GM23338 (cell line): Measurements from ENCODE around the gene RPTOR. TPM values are rescaled to one million over a fixed set of nuclear protein-coding genes. Genes with fewer than 3 reads are reported as not detected.

Source experiments
- ATAC-seq: fragments of 200-7000 bp; cut with Tn5 transposase; 3 replicates; pipeline ENCODE4 v1.9.1; 2020
- DNase-seq: peaks from one replicate; pipeline ENCODE4 v3.0.0-alpha.2; 2015; ENCODE audit warnings: low spot score
- H2AFZ ChIP-seq: fragments of 200-600 bp; sonication (generic); 2 replicates; pipeline ENCODE4 v1.8.0; 2016; ENCODE audit warnings: antibody characterized with exemption, mild to moderate bottlenecking, moderate library complexity
- H3F3A ChIP-seq: fragments of 200-600 bp; sonication (generic); replicated peaks from 2 replicates; pipeline ENCODE4 v1.8.0; 2017; ENCODE audit warnings: antibody characterized with exemption, mixed run types, low read depth
- H3K27ac ChIP-seq: fragments of 200-600 bp; sonication (generic); 2 replicates; pipeline ENCODE4 v1.6.1; 2016; ENCODE audit warnings: low read depth
- H3K27me3 ChIP-seq: fragments of 200-600 bp; sonication (generic); 2 replicates; pipeline ENCODE4 v1.8.0; 2016; ENCODE audit warnings: mild to moderate bottlenecking, mixed run types, moderate library complexity; ENCODE audit not compliant: insufficient read depth
- H3K36me3 ChIP-seq: fragments of 200-600 bp; sonication (generic); 2 replicates; pipeline ENCODE4 v1.8.0; 2016; ENCODE audit warnings: mild to moderate bottlenecking; ENCODE audit not compliant: insufficient read depth
- H3K4me1 ChIP-seq: fragments of 200-600 bp; sonication (generic); 2 replicates; pipeline ENCODE4 v1.8.0; 2016; ENCODE audit warnings: mild to moderate bottlenecking, moderate library complexity; ENCODE audit not compliant: insufficient read depth
- H3K4me2 ChIP-seq: fragments of 200-600 bp; sonication (generic); 2 replicates; pipeline ENCODE4 v1.7.1; 2017; ENCODE audit warnings: mixed run types
- H3K4me3 ChIP-seq: fragments of 200-600 bp; sonication (generic); 2 replicates; pipeline ENCODE4 v1.6.1; 2016; ENCODE audit warnings: mixed run types
- H3K79me2 ChIP-seq: fragments of 200-600 bp; sonication (generic); replicated peaks from 2 replicates; pipeline ENCODE4 v1.8.0; 2017; ENCODE audit warnings: mild to moderate bottlenecking; ENCODE audit not compliant: insufficient read depth
- H3K9me2 ChIP-seq: fragments of 200-600 bp; sonication (generic); 2 replicates; pipeline ENCODE4 v1.8.0; 2017; ENCODE audit not compliant: insufficient read depth
- H4K20me1 ChIP-seq: fragments of 200-600 bp; sonication (generic); replicated peaks from 2 replicates; pipeline ENCODE4 v1.8.0; 2017; ENCODE audit warnings: mild to moderate bottlenecking; ENCODE audit not compliant: insufficient read depth
- H3K27ac Mint-ChIP-seq: 2 replicates; pipeline ENCODE4 v1.8.0; 2020; ENCODE audit warnings: inconsistent platforms, mild to moderate bottlenecking, moderate library complexity, mixed read lengths
- H3K27me3 Mint-ChIP-seq: 3 replicates; pipeline ENCODE4 v1.8.0; 2022; ENCODE audit warnings: low read depth, mild to moderate bottlenecking, moderate library complexity, mixed read lengths, inconsistent platforms; ENCODE audit not compliant: insufficient read depth, poor library complexity
- H3K36me3 Mint-ChIP-seq: 3 replicates; pipeline ENCODE4 v1.8.0; 2021; ENCODE audit warnings: low read depth, mild to moderate bottlenecking, inconsistent platforms, moderate library complexity, mixed read lengths
- H3K4me1 Mint-ChIP-seq: 3 replicates; pipeline ENCODE4 v1.8.0; 2020; ENCODE audit warnings: mild to moderate bottlenecking, inconsistent platforms, mixed read lengths
- H3K4me3 Mint-ChIP-seq: 3 replicates; pipeline ENCODE4 v1.8.0; 2021; ENCODE audit warnings: moderate library complexity, mild to moderate bottlenecking, inconsistent platforms, mixed read lengths
- H3K9me3 Mint-ChIP-seq: 3 replicates; pipeline ENCODE4 v1.8.0; 2020; ENCODE audit warnings: moderate library complexity, mild to moderate bottlenecking, inconsistent platforms, mixed read lengths
- JUNB ChIP-seq: IDR thresholded peaks from one replicate; pipeline ENCODE4 v1.6.1; 2016; ENCODE audit warnings: antibody characterized with exemption; ENCODE audit not compliant: unreplicated experiment
- NANOG ChIP-seq: IDR thresholded peaks from 2 replicates; pipeline ENCODE4 v1.6.1; 2016; ENCODE audit warnings: antibody characterized with exemption, borderline replicate concordance
- POLR2AphosphoS5 ChIP-seq: IDR thresholded peaks from 2 replicates; pipeline ENCODE4 v1.6.1; 2016; ENCODE audit warnings: antibody characterized with exemption, low read depth
- ZNF114 ChIP-seq: fragments of 250-450 bp; sonication (Bioruptor Pico); IDR thresholded peaks from 2 replicates; pipeline ENCODE4 v1.5.0; 2020; ENCODE audit warnings: mild to moderate bottlenecking, moderate library complexity
- polyA plus RNA-seq: library from polyadenylated mRNA; unstranded; fragments of >200 nt; fragmentation: Nextera tagmentation; extraction: Ambion mirVana; gene quantifications from 2 replicates; pipeline ENCODE4 v1.2.1, GENCODE V29; 2016
- total RNA-seq: library from RNA; depleted of rRNA; stranded (reverse); fragments of >200 nt; shearing (Covaris generic); gene quantifications from 2 replicates; pipeline ENCODE4 v1.2.3, GENCODE V29; 2014
- TF ChIP-seq, protein P1 (sequence below): fragments of 250-450 bp; sonication (Bioruptor Pico); IDR thresholded peaks from 2 replicates; pipeline ENCODE4 v1.5.0; 2020; ENCODE audit warnings: mild to moderate bottlenecking, moderate library complexity

RPTOR gene
- total and polyA plus RNA-seq, 2 experiments from 2014 or later: 9.5 to 38.0 TPM

GRCh38 chr17:80613732-80614071 lies 69.1 kb downstream of the RPTOR start:
- Histone ChIP-seq H3K9me2 (no peaks in the 10 kb centered on the region), H3F3A (no peaks in the 10 kb centered on the region), H3K4me2 (no peak overlapping the region), H3K4me1 (no peaks in the 10 kb centered on the region), H4K20me1 (peaks cover 42% of the 10 kb centered on the region), H2AFZ (no peak overlapping the region), H3K36me3 (no peaks in the 10 kb centered on the region), H3K27ac (no peak overlapping the region), H3K27me3 (no peaks in the 10 kb centered on the region), H3K4me3 (no peak overlapping the region), H3K79me2 (peaks cover 67% of the 10 kb centered on the region)
- no peak for DNase-seq
- TF ChIP-seq POLR2AphosphoS5 (no peak), JUNB (no peak), ZNF114 (no peak), NANOG (no peak)
- TF ChIP-seq, protein P1, sequence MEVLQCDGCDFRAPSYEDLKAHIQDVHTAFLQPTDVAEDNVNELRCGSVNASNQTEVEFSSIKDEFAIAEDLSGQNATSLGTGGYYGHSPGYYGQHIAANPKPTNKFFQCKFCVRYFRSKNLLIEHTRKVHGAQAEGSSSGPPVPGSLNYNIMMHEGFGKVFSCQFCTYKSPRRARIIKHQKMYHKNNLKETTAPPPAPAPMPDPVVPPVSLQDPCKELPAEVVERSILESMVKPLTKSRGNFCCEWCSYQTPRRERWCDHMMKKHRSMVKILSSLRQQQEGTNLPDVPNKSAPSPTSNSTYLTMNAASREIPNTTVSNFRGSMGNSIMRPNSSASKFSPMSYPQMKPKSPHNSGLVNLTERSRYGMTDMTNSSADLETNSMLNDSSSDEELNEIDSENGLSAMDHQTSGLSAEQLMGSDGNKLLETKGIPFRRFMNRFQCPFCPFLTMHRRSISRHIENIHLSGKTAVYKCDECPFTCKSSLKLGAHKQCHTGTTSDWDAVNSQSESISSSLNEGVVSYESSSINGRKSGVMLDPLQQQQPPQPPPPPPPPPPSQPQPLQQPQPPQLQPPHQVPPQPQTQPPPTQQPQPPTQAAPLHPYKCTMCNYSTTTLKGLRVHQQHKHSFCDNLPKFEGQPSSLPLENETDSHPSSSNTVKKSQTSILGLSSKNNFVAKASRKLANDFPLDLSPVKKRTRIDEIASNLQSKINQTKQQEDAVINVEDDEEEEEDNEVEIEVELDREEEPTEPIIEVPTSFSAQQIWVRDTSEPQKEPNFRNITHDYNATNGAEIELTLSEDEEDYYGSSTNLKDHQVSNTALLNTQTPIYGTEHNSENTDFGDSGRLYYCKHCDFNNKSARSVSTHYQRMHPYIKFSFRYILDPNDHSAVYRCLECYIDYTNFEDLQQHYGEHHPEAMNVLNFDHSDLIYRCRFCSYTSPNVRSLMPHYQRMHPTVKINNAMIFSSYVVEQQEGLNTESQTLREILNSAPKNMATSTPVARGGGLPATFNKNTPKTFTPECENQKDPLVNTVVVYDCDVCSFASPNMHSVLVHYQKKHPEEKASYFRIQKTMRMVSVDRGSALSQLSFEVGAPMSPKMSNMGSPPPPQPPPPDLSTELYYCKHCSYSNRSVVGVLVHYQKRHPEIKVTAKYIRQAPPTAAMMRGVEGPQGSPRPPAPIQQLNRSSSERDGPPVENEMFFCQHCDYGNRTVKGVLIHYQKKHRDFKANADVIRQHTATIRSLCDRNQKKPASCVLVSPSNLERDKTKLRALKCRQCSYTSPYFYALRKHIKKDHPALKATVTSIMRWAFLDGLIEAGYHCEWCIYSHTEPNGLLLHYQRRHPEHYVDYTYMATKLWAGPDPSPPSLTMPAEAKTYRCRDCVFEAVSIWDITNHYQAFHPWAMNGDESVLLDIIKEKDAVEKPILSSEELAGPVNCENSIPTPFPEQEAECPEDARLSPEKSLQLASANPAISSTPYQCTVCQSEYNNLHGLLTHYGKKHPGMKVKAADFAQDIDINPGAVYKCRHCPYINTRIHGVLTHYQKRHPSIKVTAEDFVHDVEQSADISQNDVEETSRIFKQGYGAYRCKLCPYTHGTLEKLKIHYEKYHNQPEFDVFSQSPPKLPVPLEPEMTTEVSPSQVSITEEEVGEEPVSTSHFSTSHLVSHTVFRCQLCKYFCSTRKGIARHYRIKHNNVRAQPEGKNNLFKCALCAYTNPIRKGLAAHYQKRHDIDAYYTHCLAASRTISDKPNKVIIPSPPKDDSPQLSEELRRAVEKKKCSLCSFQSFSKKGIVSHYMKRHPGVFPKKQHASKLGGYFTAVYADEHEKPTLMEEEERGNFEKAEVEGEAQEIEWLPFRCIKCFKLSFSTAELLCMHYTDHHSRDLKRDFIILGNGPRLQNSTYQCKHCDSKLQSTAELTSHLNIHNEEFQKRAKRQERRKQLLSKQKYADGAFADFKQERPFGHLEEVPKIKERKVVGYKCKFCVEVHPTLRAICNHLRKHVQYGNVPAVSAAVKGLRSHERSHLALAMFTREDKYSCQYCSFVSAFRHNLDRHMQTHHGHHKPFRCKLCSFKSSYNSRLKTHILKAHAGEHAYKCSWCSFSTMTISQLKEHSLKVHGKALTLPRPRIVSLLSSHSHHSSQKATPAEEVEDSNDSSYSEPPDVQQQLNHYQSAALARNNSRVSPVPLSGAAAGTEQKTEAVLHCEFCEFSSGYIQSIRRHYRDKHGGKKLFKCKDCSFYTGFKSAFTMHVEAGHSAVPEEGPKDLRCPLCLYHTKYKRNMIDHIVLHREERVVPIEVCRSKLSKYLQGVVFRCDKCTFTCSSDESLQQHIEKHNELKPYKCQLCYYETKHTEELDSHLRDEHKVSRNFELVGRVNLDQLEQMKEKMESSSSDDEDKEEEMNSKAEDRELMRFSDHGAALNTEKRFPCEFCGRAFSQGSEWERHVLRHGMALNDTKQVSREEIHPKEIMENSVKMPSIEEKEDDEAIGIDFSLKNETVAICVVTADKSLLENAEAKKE: no peak
- H3K4me1 Mint-ChIP-seq: peaks cover 10% of the 10 kb centered on the region
- peaks cover 2% of the 10 kb centered on the region for H3K27me3 Mint-ChIP-seq
- H3K9me3 Mint-ChIP-seq: no peaks in the 10 kb centered on the region
- no peak overlapping the region for H3K4me3 Mint-ChIP-seq
- no peak overlapping the region; the same call in 1 of the 2 replicates for H3K27ac Mint-ChIP-seq
- no peaks in the 10 kb centered on the region for H3K36me3 Mint-ChIP-seq
- no peak for ATAC-seq

GRCh38 chr17:80614332-80615047 lies 69.9 kb downstream of the RPTOR start:
- Mint-ChIP-seq H3K4me3 (no peak overlapping the region), H3K36me3 (no peaks in the 10 kb centered on the region), H3K4me1 (peaks cover 12% of the 10 kb centered on the region), H3K9me3 (no peaks in the 10 kb centered on the region), H3K27me3 (peaks cover 2% of the 10 kb centered on the region), H3K27ac (no peak overlapping the region; the same call in 1 of the 2 replicates)
- Histone ChIP-seq H3F3A (no peaks in the 10 kb centered on the region), H4K20me1 (peaks cover 46% of the 10 kb centered on the region), H3K9me2 (no peaks in the 10 kb centered on the region), H3K27me3 (no peaks in the 10 kb centered on the region), H3K79me2 (peaks cover 63% of the 10 kb centered on the region), H2AFZ (no peak overlapping the region), H3K4me2 (no peak overlapping the region), H3K36me3 (no peaks in the 10 kb centered on the region), H3K27ac (no peak overlapping the region), H3K4me3 (no peak overlapping the region), H3K4me1 (no peaks in the 10 kb centered on the region)
- ATAC-seq: no peak
- no peak for DNase-seq
- TF ChIP-seq, protein P1: no peak
- TF ChIP-seq JUNB: no peak
